ENCODE results near the gene TMEM245.

GRCh38 chr9:109072133-109072692 is 47.5 kb downstream of the TMEM245 start:
- TF ChIP-seq EZH2 (IDR thresholded peaks at IDR 0.05), result no peak
- no peak for TF ChIP-seq CTCF (IDR thresholded peaks at IDR 0.05)
- TF ChIP-seq EZH2phosphoT487 (IDR thresholded peaks at IDR 0.05), result no peak
